Anterior cingulate cortex (tissue), 58 donors: ENCODE results near the gene IGFBP4.

Experiments
- DNase-seq, 58 donors: peaks; one replicate each; lab custom pipeline; 2025; lab: John Stamatoyannopoulos, UW

Gene IGFBP4

GRCh38 chr17:40468560-40468959 is 25.3 kb downstream of the IGFBP4 start:
- DNase-seq, result no peak

GRCh38 chr17:40469805-40470675 is 26.8 kb downstream of the IGFBP4 start:
- DNase-seq, result no peak

- peak in 1 of 58 donors; percentile 5 for DNase-seq
Observed at GRCh38 chr17:40470932-40471828, 27.9 kb downstream of the IGFBP4 start.

- no peak for DNase-seq
Observed at GRCh38 chr17:40471846-40472732, 28.8 kb downstream of the IGFBP4 start.

GRCh38 chr17:40472733-40473452 is 29.6 kb downstream of the IGFBP4 start:
- no peak for DNase-seq

GRCh38 chr17:40473573-40474365 is 30.5 kb downstream of the IGFBP4 start:
- DNase-seq, result no peak

- no peak for DNase-seq
Observed at GRCh38 chr17:40474419-40475002, 31.3 kb downstream of the IGFBP4 start.

GRCh38 chr17:40475234-40475908 is 32.1 kb downstream of the IGFBP4 start:
- no peak for DNase-seq

- no peak for DNase-seq
Observed at GRCh38 chr17:40477796-40478195, 34.5 kb downstream of the IGFBP4 start.

GRCh38 chr17:40478486-40478885 is 35.2 kb downstream of the IGFBP4 start:
- DNase-seq, result no peak

- no peak for DNase-seq
Observed at GRCh38 chr17:40479754-40480480, 36.7 kb downstream of the IGFBP4 start.

GRCh38 chr17:40480501-40481003 is 37.3 kb downstream of the IGFBP4 start:
- no peak for DNase-seq

- DNase-seq, result no peak
Observed at GRCh38 chr17:40481106-40481505, 37.9 kb downstream of the IGFBP4 start.

- no peak for DNase-seq
Observed at GRCh38 chr17:40482722-40483121, 39.5 kb downstream of the IGFBP4 start.

GRCh38 chr17:40483679-40484078 is 40.4 kb downstream of the IGFBP4 start:
- no peak for DNase-seq

GRCh38 chr17:40484285-40484972 is 41.2 kb downstream of the IGFBP4 start:
- no peak for DNase-seq
